GM19025 (cell line): ENCODE measurements around the gene IDI1.
"Not testable (repeated sequence)": the region's sequence is repeated elsewhere in the genome, so short reads cannot be mapped to it uniquely, and the experiment has no call there.

Source experiments
- ATAC-seq: cut with Tn5 transposase; IDR thresholded peaks from one replicate; pipeline ENCODE4 v1.9.1; 2021; ENCODE audit warnings: mild to moderate bottlenecking, low read depth, moderate library complexity; ENCODE audit not compliant: unreplicated experiment

The IDI1 gene

DNA sequence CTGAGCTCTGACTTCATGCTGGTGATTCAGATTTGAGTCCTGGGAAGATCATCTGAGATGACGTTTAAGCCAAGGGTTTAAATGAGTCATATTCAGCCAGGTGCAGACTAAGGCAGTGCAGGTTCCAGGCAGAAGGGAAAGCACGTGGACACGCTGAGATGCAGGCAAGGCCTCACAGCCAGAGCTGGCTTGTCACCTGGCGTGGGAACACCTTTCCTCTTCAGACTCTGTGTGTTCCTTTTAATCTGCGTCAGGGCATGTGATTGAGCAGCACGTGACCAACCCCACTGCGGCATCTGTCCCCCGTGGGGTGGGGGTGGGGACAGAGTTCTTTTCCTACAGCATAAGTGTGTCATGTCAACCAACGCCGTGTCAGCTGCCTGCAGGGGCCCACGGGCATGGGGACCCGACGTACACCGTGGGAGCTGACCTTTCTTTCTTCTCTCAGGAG, 12.6 kb downstream of the IDI1 start:
- peak; percentile 56 for ATAC-seq

- ATAC-seq = no peak
Measured at GRCh38 chr10:1035201-1035600, 13.7 kb downstream of the IDI1 start.

DNA sequence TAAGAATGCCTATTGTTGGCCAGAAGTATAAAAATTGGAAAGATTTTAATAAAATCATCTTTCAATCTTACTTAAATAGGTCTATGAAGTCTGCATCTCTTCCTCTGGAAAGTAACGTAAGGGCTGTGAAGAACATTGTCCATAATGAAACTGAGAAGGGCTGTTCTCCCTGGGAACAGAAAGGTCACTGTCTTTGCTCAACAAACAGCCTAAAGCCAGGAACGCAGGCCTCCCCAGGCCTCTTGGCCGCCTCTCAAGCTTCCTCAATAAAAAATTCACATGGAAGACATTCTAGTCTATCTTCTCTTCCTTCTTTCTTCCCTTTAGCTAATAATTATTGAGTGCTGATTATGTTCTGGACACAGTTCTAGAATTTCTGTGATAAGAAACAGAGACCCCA, 14.2 kb downstream of the IDI1 start:
- no peak for ATAC-seq

DNA sequence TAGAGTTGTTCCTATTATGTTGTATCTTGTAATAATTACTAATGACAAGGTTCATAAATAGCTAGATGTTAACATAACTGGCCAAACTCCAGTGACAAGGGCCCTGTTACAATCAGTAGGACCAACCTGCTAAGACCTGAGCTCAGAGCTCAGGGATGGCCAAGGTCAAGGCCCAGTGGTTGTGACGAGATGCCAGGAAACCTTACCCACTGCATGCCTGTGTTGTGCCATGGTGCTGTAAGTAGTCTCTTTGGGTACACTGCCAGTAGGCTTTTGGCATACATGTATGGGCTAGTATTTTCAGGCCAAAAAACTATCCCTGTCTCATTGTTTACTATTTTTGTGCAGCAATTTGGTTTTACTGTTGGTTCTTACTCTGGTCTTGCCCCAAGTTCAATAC, 15.3 kb downstream of the IDI1 start:
- ATAC-seq = no peak

DNA sequence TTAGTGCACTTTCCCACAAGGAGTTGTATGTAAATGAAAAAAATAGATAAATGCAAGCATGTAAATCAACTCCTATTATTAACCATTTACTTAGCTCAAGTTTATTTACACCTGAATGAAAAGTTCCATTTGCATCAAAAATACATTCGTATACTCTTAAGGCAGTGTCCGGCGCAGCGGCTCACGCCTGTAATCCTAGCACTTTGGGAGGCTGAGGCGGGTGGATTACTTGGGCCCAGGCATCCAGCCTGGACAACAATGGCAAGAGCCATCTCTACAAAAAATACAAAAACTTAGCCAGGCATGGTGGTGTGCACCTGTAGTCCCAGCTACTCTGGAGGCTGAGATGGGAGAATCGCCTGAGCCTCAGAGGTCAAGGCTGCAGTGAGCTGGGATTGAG, 19.1 kb downstream of the IDI1 start:
- ATAC-seq = no peak

- no peak for ATAC-seq
Measured at GRCh38 chr10:1026578-1026977, 22.3 kb downstream of the IDI1 start.

DNA sequence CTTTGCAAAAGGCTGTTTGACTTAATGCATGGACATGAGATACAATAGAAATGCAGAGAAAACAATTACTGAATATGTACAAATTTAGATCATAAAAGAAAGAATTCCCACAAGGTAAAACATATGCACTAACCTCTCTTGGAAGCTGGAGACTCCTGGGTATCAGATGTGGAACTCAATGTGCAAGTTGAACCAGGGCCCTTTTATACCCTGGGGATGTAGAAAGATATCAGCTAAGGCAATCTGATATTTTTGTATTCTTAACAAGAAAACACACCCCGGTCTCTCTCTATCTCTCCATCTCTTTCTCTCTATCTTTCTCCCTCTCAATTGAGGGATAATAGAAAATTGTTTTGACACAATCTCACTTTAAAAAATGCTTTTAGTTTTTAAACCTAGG, 23.2 kb downstream of the IDI1 start, which contains the start of gene IDI2:
Gene IDI2 (minus strand): TSS at position 177 of the 400 bp plus-strand sequence. CDS start 1,136 bp downstream, outside the sequence.
- ATAC-seq = no peak

DNA sequence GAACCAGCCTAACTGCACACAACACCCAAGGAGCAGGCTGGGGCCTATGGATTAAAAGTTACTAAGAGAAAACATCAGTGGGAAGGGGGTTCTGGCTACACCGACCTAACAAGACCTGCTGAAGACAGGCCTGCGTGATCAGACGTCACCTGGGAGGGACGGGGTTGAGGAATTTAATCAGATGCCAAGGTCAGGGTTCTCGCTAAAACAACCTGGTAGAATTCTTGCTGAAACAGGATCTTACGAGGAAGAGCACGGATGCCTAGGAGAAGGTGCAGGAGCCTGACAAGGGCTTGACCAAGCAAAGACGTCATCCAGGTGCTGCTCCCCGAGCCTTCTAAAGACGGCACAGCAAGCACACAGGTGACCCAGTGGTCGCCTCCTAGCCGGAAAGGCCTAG, 24.8 kb downstream of the IDI1 start:
- ATAC-seq = no peak

GRCh38 chr10:1022413-1022812, 26.5 kb downstream of the IDI1 start:
- no peak for ATAC-seq

- ATAC-seq = no peak
Measured at GRCh38 chr10:1020958-1021357, 28.0 kb downstream of the IDI1 start.

GRCh38 chr10:1020460-1020859, 28.5 kb downstream of the IDI1 start:
- ATAC-seq = no peak

DNA sequence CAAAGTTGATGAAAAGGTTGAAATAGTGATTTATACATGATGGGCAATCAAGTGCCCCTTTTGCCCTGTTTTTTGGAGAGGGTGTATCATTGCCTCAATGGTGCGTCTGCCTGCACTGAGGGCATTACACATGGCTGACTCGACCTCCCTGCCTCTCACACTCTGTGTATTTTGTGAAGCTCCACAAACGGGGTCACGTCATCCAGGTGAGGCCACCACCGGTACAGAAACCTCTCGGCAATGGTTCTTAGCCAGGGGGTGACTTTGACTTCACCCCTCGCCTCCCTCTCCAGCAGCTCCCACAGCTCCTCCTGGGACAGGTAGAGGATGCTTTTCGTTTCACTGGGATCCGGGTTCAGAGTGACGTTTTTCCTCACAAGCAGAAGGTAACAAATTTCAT, 29.6 kb downstream of the IDI1 start:
- no peak for ATAC-seq

DNA sequence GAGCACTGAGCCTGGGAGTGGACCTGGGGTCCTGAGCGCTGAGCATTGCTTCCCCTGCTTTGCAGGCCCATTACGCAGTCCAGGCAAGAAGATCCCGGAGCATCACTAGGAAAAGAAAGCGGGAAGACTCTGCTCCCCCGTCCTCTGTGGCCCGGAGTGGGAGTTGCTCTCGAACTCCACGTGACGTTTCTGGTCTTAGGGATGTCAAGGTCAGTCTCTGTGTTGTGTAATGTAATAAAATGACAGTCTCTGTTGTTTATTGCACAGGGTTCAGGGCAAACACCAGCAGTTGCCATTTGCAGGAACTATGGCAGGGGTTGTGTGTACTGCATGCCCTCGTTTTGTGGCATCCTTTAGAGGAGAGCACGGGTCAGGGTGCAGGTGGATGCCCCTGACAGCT, 33.2 kb downstream of the IDI1 start:
- no peak for ATAC-seq

- ATAC-seq = no peak
Measured at GRCh38 chr10:1011696-1012095, 37.2 kb downstream of the IDI1 start.

- no peak for ATAC-seq
Measured at GRCh38 chr10:1010703-1011102, 38.2 kb downstream of the IDI1 start.

DNA sequence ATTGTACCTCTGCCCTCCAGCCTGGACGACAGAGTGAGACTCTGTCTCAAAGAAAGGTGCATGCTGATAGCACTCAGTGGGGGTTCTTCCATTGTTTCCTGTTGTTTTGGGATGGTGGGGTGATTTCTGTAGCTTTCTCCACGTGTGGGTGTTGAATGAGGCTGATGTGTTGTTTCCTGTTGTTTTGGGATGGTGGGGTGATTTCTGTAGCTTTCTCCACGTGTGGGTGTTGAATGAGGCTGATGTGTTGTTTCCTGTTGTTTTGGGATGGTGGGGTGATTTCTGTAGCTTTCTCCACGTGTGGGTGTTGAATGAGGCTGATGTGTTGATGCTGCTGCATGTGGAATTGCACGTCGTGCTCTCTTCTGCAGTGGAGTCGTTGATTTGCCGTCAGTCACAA, 39.0 kb downstream of the IDI1 start:
- ATAC-seq = not testable (repeated sequence)

- no peak for ATAC-seq
Measured at GRCh38 chr10:1009071-1009494, 39.8 kb downstream of the IDI1 start.

DNA sequence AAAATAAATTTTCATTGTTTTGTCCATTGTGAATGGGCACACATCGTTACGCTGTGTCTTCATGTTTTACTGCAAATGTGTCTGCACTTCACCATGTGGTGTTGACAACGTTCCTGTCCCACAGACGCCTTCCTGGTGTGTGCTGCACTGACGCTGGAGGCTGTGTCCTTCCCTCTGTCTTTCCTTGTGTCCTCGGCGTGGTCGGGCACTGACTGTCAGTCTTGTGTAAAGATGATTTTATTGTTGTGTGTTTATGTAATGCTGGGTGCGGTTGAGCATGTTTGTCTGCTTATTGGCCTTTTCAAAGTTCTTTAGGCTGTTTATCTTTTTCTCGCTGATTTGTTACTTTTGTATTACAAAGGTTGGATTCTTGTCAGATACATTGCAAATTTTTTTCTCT, 41.3 kb downstream of the IDI1 start:
- no peak for ATAC-seq

DNA sequence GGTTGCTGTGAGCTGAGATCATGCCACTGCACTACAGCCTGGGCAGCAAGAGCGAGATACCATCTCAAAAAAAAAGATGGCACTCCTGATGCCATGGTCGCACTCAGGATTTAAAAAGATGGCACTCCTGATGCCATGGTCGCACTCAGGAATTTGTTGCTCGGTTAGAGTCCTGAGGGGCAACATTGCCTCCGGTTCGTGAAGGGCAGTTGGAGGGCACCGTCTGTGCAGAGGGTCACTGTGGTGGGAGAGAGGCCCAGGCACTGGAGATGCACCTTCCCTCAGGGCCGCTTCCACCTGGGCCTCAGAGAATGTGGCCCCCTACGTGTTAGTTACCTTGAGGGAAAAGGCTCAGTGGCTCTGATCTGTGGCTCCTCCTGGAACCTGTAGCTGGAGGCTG, 42.3 kb downstream of the IDI1 start:
- no peak for ATAC-seq

DNA sequence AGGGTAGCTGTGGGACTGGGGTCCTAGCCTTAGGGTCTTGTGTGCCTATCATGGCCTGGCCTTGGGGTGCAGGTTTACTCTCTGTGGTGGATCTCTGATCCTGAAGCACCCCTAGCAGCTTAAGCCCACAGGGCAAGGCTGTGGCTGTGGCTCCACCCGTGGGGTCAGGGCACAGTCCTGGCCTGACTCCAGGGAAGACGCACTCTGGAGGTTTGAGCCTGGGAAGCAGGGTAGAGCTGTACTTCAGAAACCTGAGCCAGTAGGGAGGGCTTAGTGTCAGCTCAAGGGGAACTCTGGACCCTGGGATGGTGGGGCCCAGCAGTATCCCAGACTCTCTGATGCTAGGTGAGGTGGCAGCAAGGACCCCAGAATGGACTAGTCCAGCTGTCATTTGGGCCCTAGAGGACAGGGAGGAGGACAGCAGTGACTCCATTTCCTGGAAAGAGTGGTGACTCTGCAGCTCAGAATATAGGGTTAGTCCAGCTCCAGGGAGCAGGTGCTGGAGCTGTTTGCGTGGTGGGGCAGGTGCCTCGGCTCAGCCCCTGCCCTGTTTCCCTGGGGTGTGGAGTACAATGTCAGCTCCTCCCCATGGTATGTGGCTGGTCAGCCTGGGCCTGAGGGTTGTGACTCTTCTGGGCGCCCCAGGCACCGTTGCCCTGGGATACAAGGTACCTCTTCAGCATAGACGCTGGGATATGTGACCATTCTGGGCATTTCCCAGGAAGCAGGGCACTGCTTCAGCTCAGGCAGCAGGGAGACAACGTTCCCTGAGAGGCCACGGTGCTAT, 44.8 kb downstream of the IDI1 start:
- ATAC-seq = no peak

- no peak for ATAC-seq
Measured at GRCh38 chr10:1002425-1003006, 46.4 kb downstream of the IDI1 start.
